NCI-H82 treated with DMSO at 0.1 percent for 48 hours (cell line): ENCODE measurements around the gene CORO2A.

Experiments used
- DNase-seq: peaks from one replicate; lab custom pipeline; 2025; ENCODE audit not compliant: unreplicated experiment; lab: John Stamatoyannopoulos, UW

The CORO2A gene

GRCh38 chr9:98219794-98220370 lies 27.4 kb upstream of the CORO2A start:
- no peak for DNase-seq

GRCh38 chr9:98219364-98219716 lies 26.9 kb upstream of the CORO2A start:
- DNase-seq: no peak

- DNase-seq: no peak
These were observed 26.3 kb upstream of the CORO2A start for GRCh38 chr9:98218562-98219363.

- no peak for DNase-seq
These were observed 24.8 kb upstream of the CORO2A start for GRCh38 chr9:98217255-98217654.

- DNase-seq: no peak
These were observed 24.0 kb upstream of the CORO2A start for GRCh38 chr9:98216391-98216790.

GRCh38 chr9:98215821-98216220 lies 23.4 kb upstream of the CORO2A start:
- no peak for DNase-seq

GRCh38 chr9:98215271-98215670 lies 22.8 kb upstream of the CORO2A start:
- no peak for DNase-seq

GRCh38 chr9:98214811-98215210 lies 22.4 kb upstream of the CORO2A start:
- no peak for DNase-seq

- DNase-seq: no peak
These were observed 18.8 kb upstream of the CORO2A start for GRCh38 chr9:98211260-98211659.

GRCh38 chr9:98210435-98210834 lies 18.0 kb upstream of the CORO2A start:
- DNase-seq: no peak

- DNase-seq: no peak
These were observed 17.1 kb upstream of the CORO2A start for GRCh38 chr9:98209530-98209929.

- no peak for DNase-seq
These were observed 16.2 kb upstream of the CORO2A start for GRCh38 chr9:98208635-98209034.

- no peak for DNase-seq
These were observed 15.2 kb upstream of the CORO2A start for GRCh38 chr9:98207606-98208005.

- DNase-seq: no peak
These were observed 14.3 kb upstream of the CORO2A start for GRCh38 chr9:98206754-98207153.

GRCh38 chr9:98204692-98205091 lies 12.3 kb upstream of the CORO2A start:
- no peak for DNase-seq

GRCh38 chr9:98203153-98203552 lies 10.7 kb upstream of the CORO2A start:
- no peak for DNase-seq

- no peak for DNase-seq
These were observed 9.8 kb upstream of the CORO2A start for GRCh38 chr9:98202252-98202651.

- no peak for DNase-seq
These were observed 9.3 kb upstream of the CORO2A start for GRCh38 chr9:98201749-98202148.

- DNase-seq: no peak
These were observed 8.7 kb upstream of the CORO2A start for GRCh38 chr9:98201102-98201501.

- DNase-seq: no peak
These were observed 7.1 kb upstream of the CORO2A start for GRCh38 chr9:98199388-98200033.

GRCh38 chr9:98195671-98196070 lies 3.2 kb upstream of the CORO2A start:
- DNase-seq: no peak

GRCh38 chr9:98193336-98193944 lies 1.0 kb upstream of the CORO2A start:
- DNase-seq: no peak
